Measurements from ENCODE around the gene FOXP1. TPM values are rescaled to one million over a fixed set of nuclear protein-coding genes. Genes with fewer than 3 reads are reported as not detected.

Gene FOXP1
- total and polyA plus RNA-seq, 9 of the 15 experiments (the other 6 are each of a cell fraction or from before 2014, with no cell fraction given), result 7.7 to 34.5 (median 13.7) TPM

GRCh38 chr3:71063773-71064290 lies 519.7 kb downstream of the FOXP1 start (continued):
- peak; percentile 54 for TF ChIP-seq PRDM10 (IDR thresholded peaks at IDR 0.05; ENCODE audit: partially characterized antibody)
- no peak for TF ChIP-seq FOXM1 (IDR thresholded peaks at IDR 0.05; ENCODE audit: low read depth)
- no peak for TF ChIP-seq FOXM1 (CRISPR knock-in tag; IDR thresholded peaks at IDR 0.05; ENCODE audit: low read depth)
- no peak for TF ChIP-seq DEAF1 (CRISPR knock-in tag; IDR thresholded peaks at IDR 0.05)
- TF ChIP-seq NFE2 (IDR thresholded peaks at IDR 0.05; ENCODE audit: low read depth), result no peak
- peak in 1 of 2 experiments; percentile 84; a peak in 2 of 4 replicates for TF ChIP-seq BCLAF1 (IDR thresholded peaks at IDR 0.05; ENCODE audit: borderline replicate concordance in 1 of 2, control insufficient read depth in 1 of 2, low read depth in 2 of 2, low read length in 1 of 2)
- no peak for TF ChIP-seq SMARCE1 (IDR thresholded peaks at IDR 0.05)
- TF ChIP-seq ARNT (IDR thresholded peaks at IDR 0.05), result no peak
- TF ChIP-seq NELFE (IDR thresholded peaks at IDR 0.05; ENCODE audit: insufficient read depth, insufficient read length), result no peak
- TF ChIP-seq RNF2 (IDR thresholded peaks at IDR 0.05), result 0 out of 2 replicates have a peak, but pooled peaks have one; percentile 1
- TF ChIP-seq PTRF (tag; IDR thresholded peaks at IDR 0.05), result no peak
- TF ChIP-seq CBFA2T3 (IDR thresholded peaks at IDR 0.05), result no peak
- TF ChIP-seq POLR2AphosphoS2 (IDR thresholded peaks at IDR 0.05; ENCODE audit: low read length), result no peak
- TF ChIP-seq ZMIZ1 (IDR thresholded peaks at IDR 0.05; ENCODE audit: low read depth in 2 of 2, low read length in 2 of 2), result peak in 1 of 2 experiments; percentile 53; a peak in 1 of 4 replicates
- TF ChIP-seq SRSF9 (IDR thresholded peaks at IDR 0.05; ENCODE audit: borderline replicate concordance, low read depth, low read length), result no peak
- TF ChIP-seq SIRT6 (IDR thresholded peaks at IDR 0.05; ENCODE audit: low read depth, low read length), result no peak
- no peak for TF ChIP-seq ZNF253 (CRISPR knock-in tag; conservative IDR thresholded peaks at IDR 0.05)
